ENCODE results near the gene LCE1C.

LCE1C gene

GRCh38 chr1:152759453-152760173, 46.8 kb downstream of the LCE1C start:
- DNase-seq: no peak

GRCh38 chr1:152758636-152759035, 47.8 kb downstream of the LCE1C start:
- no peak for DNase-seq

- no peak for DNase-seq
These were observed 48.7 kb downstream of the LCE1C start, which contains the start of gene KPRP for GRCh38 chr1:152757747-152758146. TSS of gene KPRP (plus strand) at chr1:152758025. CDS start at chr1:152759589, 1,564 bp downstream.

DNA sequence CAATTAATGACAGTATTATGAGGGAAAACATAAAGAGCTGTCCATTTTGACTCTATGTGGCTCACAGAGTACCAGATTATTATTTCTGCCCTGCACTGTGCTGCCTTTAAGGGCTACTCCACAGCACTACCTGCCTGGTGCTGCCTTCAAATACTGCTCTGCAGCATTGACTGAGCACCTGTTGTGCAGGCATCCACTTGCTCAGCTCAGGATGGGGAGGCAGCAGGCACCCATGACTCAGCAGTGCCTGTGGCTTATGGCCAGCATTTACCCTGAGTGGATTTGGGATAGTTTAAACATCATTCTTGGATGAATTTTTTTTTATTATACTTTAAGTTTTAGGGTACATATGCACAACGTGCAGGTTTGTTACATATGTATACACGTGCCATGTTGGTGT, 49.6 kb downstream of the LCE1C start:
- DNase-seq: no peak
